ENCODE results near the gene SEC14L1. TPM values are rescaled to one million over a fixed set of nuclear protein-coding genes. Genes with fewer than 3 reads are reported as not detected.

The SEC14L1 gene
- total RNA-seq, 2 experiments from 2014 or later = 98.5 to 146 TPM

DNA sequence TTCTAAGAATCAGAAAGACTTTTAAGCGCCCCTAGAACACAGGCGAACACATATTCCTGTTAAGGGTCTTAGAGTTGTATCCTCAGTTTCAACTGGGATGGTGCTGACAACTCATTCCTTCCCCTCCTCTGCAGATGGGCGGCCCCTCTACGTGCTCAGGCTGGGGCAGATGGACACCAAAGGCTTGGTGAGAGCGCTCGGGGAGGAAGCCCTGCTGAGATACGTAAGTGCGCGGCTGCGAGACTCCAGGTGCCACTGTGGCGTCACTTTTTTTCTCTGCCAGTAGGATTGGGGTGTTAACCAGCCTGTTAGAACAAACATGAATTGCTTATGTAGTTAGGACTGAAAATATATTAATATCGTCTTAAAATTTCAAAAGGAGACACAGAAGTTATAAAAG, 62.7 kb downstream of the SEC14L1 start:
- Mint-ChIP-seq H3K4me3 (no peak overlapping the region), H3K27ac (no peak overlapping the region), H3K4me1 (peaks cover 5% of the 10 kb centered on the region), H3K36me3 (peaks cover 56% of the 10 kb centered on the region), H3K9me3 (ENCODE audit: low read depth) (no peaks in the 10 kb centered on the region), H3K27me3 (no peaks in the 10 kb centered on the region)
- DNase-seq (no peak), ATAC-seq (no peak)
- CTCF ChIA-PET = no interaction called here

DNA sequence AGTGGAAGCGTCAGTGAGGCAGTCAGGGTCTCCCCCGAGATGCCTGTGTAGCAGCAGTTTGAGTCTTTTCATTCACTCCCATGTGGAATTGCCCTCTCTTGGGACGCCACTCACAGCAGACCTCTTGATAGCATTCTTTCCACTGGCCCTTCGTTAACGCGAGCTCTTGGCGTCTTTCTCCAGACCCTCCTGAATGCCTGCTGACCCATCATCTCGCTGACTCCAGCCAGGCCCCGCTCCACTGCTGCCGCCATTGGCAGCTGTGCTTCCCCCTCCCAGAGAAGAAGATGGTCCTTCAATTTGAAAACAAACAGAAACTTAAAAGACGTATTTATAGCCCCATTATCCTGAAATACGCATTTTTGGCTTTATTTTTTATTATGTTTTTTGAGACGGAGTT, 63.1 kb downstream of the SEC14L1 start:
- H3K36me3 Mint-ChIP-seq = peaks cover 55% of the 10 kb centered on the region
- no peak for ATAC-seq

DNA sequence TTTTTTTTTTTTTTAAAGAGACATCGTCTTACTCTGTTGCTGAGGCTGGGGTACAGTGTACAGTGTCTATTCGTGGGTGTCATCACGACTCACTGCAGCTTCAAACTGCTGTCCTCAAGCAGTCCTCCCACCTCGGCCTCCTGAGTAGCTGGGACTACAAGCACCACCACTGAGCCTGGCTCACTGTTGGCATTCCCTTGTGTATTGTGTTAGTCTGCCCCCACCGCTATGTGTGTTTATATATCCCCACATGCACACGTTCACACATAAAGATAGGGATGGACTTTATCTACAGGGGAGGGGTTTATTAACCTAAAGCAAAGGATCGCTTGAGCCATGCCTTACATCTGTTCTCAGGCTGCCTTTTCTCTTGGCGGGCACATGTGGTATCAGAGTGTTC, 63.8 kb downstream of the SEC14L1 start:
- Mint-ChIP-seq H3K9me3 (ENCODE audit: low read depth) (no peaks in the 10 kb centered on the region), H3K4me3 (no peak overlapping the region), H3K4me1 (peaks cover 4% of the 10 kb centered on the region), H3K27ac (no peak overlapping the region), H3K36me3 (peaks cover 51% of the 10 kb centered on the region), H3K27me3 (no peaks in the 10 kb centered on the region)
- no peak for DNase-seq
- ATAC-seq = no peak
- CTCF ChIA-PET = interaction anchor here (1.0 kb wide), 1 partner anchor 94 kb away, joined by 3 read pairs; no protein-coding TSS in a partner anchor

More for the DNA sequence above, 63.1 kb downstream of the SEC14L1 start:
- Mint-ChIP-seq H3K4me1 (peaks cover 5% of the 10 kb centered on the region), H3K27ac (no peak overlapping the region), H3K4me3 (no peak overlapping the region), H3K27me3 (no peaks in the 10 kb centered on the region), H3K9me3 (ENCODE audit: low read depth) (no peaks in the 10 kb centered on the region)
- CTCF ChIA-PET = interaction anchor here (1.0 kb wide), 1 partner anchor 94 kb away, joined by 3 read pairs; no protein-coding TSS in a partner anchor
- DNase-seq = no peak

DNA sequence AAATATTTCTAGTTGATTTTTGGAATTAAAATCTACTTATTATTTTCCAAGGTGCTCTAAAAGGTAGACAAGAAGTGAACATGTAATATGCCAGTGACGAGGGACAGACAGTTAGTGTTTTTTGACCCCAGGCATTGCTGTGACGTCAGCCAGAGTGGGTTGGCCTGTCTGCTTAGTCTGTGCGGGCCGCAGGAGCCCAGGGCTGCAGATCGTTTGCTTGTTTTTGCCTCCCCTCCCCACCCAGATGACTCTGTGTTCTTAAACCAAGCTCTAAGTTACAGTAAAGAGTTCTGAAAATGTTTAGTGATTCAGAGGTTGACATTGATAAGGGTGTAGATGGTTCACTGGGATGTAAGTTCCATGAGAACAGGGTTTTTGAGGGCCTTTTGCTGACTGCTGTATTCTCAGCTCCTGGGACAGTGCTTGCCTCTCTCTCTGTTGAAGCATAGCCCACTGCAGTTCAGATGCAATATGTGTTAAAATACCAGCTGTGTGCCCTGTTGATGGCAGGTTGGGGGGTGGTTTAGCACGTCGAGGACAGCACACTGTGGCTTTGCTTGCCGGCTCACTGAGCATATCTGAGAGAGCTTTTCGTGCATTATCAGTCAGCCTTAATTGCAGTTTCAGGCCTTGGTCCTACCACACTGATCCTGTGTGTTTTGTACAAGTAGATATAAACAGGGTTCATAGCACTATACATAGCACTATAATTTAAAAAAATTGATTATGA, 64.8 kb downstream of the SEC14L1 start:
- CTCF ChIA-PET = interaction anchor here (1.0 to 2.5 kb wide), 2 partner anchors 117 to 149 kb away, joined by 3 to 8 read pairs; no protein-coding TSS in a partner anchor

DNA sequence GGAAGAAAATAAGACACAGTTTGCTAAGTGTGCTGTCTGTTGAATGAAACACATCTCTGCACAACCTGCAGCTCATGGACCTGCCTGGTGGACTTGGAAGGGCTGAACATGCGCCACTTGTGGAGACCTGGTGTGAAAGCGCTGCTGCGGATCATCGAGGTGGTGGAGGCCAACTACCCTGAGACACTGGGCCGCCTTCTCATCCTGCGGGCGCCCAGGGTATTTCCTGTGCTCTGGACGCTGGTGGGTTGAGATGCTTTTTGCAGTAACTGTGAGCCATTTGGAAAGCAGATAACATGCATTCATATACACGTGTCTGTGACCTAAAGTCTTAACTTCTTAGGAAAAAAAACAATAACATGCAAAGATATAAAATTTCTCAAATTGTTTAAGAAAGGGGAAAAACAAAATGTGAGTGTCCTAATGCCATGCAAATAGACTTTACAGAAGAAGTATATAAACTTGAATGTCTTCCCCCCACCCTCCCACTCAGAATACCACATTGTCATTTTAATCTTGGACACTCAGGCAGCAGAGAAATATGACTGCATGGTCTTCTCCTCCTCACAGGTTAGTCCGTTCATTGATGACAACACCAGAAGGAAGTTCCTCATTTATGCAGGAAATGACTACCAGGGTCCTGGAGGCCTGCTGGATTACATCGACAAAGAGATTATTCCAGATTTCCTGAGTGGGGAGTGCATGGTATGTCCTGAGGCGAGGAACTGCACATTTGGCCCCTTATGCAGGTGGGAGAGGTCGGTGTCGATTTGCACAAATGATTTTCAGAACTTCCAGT, 65.6 kb downstream of the SEC14L1 start:
- Mint-ChIP-seq H3K36me3 (peaks cover 50% of the 10 kb centered on the region), H3K4me1 (peaks cover 1% of the 10 kb centered on the region), H3K27me3 (no peaks in the 10 kb centered on the region), H3K27ac (no peak overlapping the region), H3K9me3 (ENCODE audit: low read depth) (no peaks in the 10 kb centered on the region), H3K4me3 (no peak overlapping the region)
- no peak for DNase-seq
- no peak for ATAC-seq
- CTCF ChIA-PET = interaction anchor here (1.0 to 2.5 kb wide), 2 partner anchors 118 to 150 kb away, joined by 3 to 8 read pairs; no protein-coding TSS in a partner anchor

More for the DNA sequence above, 64.8 kb downstream of the SEC14L1 start:
- Mint-ChIP-seq H3K27me3 (no peaks in the 10 kb centered on the region), H3K27ac (no peak overlapping the region), H3K4me3 (no peak overlapping the region), H3K9me3 (ENCODE audit: low read depth) (no peaks in the 10 kb centered on the region), H3K4me1 (peaks cover 1% of the 10 kb centered on the region), H3K36me3 (peaks cover 52% of the 10 kb centered on the region)
- ATAC-seq (no peak), DNase-seq (no peak)

DNA sequence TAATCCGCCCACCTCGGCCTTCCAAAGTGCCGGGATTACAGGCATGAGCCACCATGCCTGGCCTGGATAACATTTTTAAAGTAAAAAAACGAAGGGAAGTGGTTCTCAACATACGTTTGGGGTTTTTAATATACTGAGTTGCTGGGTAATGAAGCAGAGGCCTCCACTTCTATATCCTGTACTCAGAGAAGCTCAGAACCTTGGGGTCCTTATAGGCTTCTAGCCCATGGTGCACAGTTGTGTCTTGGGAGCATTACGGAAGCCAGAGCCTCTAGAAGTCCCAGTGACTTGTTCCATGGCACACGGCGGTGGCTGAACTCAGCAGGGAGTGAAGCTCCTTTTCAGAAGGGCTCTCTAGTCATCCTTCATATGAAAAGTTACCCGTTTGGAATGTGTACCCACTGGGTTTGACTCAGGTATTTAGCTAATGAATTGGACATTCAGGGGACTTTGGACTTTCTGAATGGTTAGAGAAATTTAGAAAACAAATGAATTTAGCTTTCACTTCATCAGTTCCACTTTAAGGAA, 67.0 kb downstream of the SEC14L1 start:
- Mint-ChIP-seq H3K27ac (no peak overlapping the region), H3K9me3 (ENCODE audit: low read depth) (no peaks in the 10 kb centered on the region), H3K36me3 (peaks cover 51% of the 10 kb centered on the region), H3K4me1 (peaks cover 1% of the 10 kb centered on the region), H3K27me3 (no peaks in the 10 kb centered on the region), H3K4me3 (no peak overlapping the region)
- ATAC-seq = no peak
- DNase-seq = no peak
- CTCF ChIA-PET = interaction anchor here (1.8 to 2.5 kb wide), 2 partner anchors 40 to 152 kb away, joined by 6 to 8 read pairs; no protein-coding TSS in a partner anchor

DNA sequence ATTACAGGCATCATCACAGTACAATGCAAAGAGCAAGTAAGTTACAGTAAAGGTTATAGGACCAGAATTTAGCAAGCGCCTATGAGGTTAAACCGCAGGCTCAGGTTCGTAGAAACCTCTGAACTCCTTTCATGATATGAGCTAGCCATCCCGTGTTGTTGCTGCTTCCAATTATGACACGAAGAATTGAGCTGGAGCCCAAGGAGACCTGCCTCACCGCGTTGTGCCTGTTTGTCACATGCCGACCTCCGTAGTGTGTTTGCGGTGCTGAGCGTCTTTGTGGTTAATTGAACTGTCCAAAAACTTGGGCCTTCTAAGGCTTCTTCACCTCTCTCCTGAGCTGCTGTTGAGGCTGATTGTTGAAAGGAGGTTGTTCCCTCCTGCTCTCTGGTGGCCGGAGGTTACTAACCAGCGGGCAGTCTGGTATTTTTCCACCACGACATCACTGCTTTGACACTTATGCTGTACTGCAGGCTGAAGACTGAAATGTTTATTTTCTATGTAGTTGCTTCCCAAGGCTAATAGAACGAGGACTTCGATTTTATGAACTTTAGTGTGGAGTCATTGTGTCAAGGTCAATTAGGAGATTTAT, 67.5 kb downstream of the SEC14L1 start:
- CTCF ChIA-PET = interaction anchor here (1.8 to 2.5 kb wide), 2 partner anchors 39 to 152 kb away, joined by 6 to 8 read pairs; no protein-coding TSS in a partner anchor
- H3K9me3 Mint-ChIP-seq (ENCODE audit: low read depth) = no peaks in the 10 kb centered on the region
- H3K4me3 Mint-ChIP-seq = no peak overlapping the region
- ATAC-seq (no peak), DNase-seq (no peak)
- peaks cover 47% of the 10 kb centered on the region for H3K36me3 Mint-ChIP-seq
- H3K27ac Mint-ChIP-seq = no peak overlapping the region
- peaks cover 1% of the 10 kb centered on the region for H3K4me1 Mint-ChIP-seq
- no peaks in the 10 kb centered on the region for H3K27me3 Mint-ChIP-seq

- H3K9me3 Mint-ChIP-seq (ENCODE audit: low read depth) = no peaks in the 10 kb centered on the region
- no peak for ATAC-seq
- no peaks in the 10 kb centered on the region for H3K27me3 Mint-ChIP-seq
- peaks cover 43% of the 10 kb centered on the region for H3K36me3 Mint-ChIP-seq
- H3K4me1 Mint-ChIP-seq = peaks cover 1% of the 10 kb centered on the region
- H3K4me3 Mint-ChIP-seq = no peak overlapping the region
- no peak for DNase-seq
- CTCF ChIA-PET = interaction anchor here (1.8 kb wide), 1 partner anchor 39 kb away, joined by 6 read pairs; no protein-coding TSS in a partner anchor
- no peak overlapping the region for H3K27ac Mint-ChIP-seq
Measured at GRCh38 chr17:77208856-77209255, 68.1 kb downstream of the SEC14L1 start.

GRCh38 chr17:77209330-77209748, 68.6 kb downstream of the SEC14L1 start:
- H3K27ac Mint-ChIP-seq = no peak overlapping the region
- H3K36me3 Mint-ChIP-seq = peaks cover 46% of the 10 kb centered on the region
- H3K9me3 Mint-ChIP-seq (ENCODE audit: low read depth) = no peaks in the 10 kb centered on the region
- DNase-seq (no peak), ATAC-seq (no peak)
- CTCF ChIA-PET = interaction anchor here (0.8 to 1.8 kb wide), 2 partner anchors 38 to 153 kb away, joined by 3 to 6 read pairs; no protein-coding TSS in a partner anchor
- H3K4me1 Mint-ChIP-seq = peaks cover 1% of the 10 kb centered on the region
- no peak overlapping the region for H3K4me3 Mint-ChIP-seq
- H3K27me3 Mint-ChIP-seq = no peaks in the 10 kb centered on the region

DNA sequence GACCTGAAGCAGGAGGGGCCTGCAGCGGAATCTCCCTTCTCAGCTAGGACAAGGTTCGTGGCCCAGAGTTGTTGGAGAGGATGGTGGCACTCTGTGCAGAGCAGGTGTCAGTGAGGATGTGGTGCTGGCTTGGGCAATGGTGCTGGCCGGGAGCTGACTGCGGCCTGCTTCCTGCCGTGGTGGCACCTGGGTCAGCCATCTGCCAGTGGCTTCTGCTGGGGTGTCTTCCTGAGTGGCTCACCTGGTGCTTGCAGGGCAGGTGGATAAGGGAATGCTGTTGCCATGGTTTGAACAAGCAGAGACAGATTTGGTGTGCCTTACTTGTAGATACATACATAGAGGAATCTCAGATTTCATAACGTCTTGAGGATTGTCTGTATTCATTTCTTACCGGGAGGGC, 69.6 kb downstream of the SEC14L1 start:
- H3K27ac Mint-ChIP-seq = no peak overlapping the region
- no peaks in the 10 kb centered on the region for H3K27me3 Mint-ChIP-seq
- CTCF ChIA-PET = no interaction called here
- peaks cover 1% of the 10 kb centered on the region for H3K4me1 Mint-ChIP-seq
- ATAC-seq = no peak
- DNase-seq = no peak
- H3K36me3 Mint-ChIP-seq = peaks cover 45% of the 10 kb centered on the region
- no peak overlapping the region for H3K4me3 Mint-ChIP-seq
- no peaks in the 10 kb centered on the region for H3K9me3 Mint-ChIP-seq (ENCODE audit: low read depth)

DNA sequence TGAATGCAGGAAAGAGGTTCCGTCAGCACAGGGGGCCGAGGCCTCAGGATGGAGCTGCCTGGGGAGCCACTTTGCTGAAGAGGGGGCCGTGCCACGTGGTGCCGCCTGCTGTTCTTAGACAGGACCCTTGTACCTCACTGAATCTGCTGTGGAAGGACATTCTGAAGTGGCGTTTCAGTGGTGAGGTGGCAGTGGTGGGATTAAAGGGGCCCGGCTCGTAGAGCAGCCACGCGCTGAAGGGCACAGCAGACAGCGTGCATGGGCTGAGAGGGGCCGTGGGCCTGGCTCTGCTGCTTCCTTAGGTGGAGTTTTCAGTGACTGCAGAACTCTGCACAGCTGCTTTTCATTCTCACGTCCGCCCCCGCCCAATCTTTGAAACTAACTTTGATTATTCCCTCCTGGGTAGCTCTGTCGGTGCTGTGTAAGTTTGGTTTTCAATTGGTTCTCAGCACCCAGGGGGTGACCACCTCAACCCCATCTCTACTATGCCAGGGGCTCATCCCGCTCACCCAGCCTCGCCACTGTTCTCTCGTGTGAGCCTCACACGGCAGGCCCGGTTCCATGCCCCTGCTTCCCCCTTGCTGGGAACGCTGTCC, 70.3 kb downstream of the SEC14L1 start:
- ATAC-seq (no peak), DNase-seq (no peak)
- H3K27ac Mint-ChIP-seq = no peak overlapping the region
- H3K4me3 Mint-ChIP-seq = no peak overlapping the region
- H3K36me3 Mint-ChIP-seq = peaks cover 44% of the 10 kb centered on the region
- H3K9me3 Mint-ChIP-seq (ENCODE audit: low read depth) = no peaks in the 10 kb centered on the region
- CTCF ChIA-PET = no interaction called here
- peaks cover 1% of the 10 kb centered on the region for H3K4me1 Mint-ChIP-seq
- no peaks in the 10 kb centered on the region for H3K27me3 Mint-ChIP-seq

DNA sequence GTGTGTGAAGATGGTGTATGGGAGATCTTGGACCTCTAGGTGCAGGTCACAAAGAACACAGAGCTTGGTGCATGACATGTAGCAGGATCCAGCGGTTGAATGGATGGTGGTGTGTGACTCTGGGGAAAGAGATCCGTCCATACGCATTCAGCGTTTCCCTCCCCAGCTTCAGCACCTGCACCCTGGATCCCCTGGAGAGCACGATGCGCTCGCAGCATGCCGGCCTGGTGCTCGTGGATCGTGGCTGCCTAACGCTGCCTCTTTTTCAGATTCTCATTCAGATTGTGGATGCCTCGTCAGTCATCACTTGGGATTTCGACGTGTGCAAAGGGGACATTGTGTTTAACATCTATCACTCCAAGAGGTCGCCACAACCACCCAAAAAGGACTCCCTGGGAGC, 70.9 kb downstream of the SEC14L1 start:
- no peak overlapping the region for H3K4me3 Mint-ChIP-seq
- peaks cover 1% of the 10 kb centered on the region for H3K4me1 Mint-ChIP-seq
- no peaks in the 10 kb centered on the region for H3K27me3 Mint-ChIP-seq
- H3K27ac Mint-ChIP-seq = no peak overlapping the region
- ATAC-seq (no peak), DNase-seq (no peak)
- H3K9me3 Mint-ChIP-seq (ENCODE audit: low read depth) = no peaks in the 10 kb centered on the region
- peaks cover 43% of the 10 kb centered on the region for H3K36me3 Mint-ChIP-seq
- CTCF ChIA-PET = no interaction called here
